Neural cell (in vitro differentiated cells): ENCODE results near the gene CDC20. TPM values are rescaled to one million over a fixed set of nuclear protein-coding genes. Genes with fewer than 3 reads are reported as not detected.

ENCODE experiments used
- H2AFZ ChIP-seq: fragments of 200-600, 300-800 bp; sonication (generic), shearing (Covaris generic); 2 replicates; pipeline ENCODE4 v1.6.0; 2014; ENCODE audit warnings: low read depth, mild to moderate bottlenecking, antibody characterized with exemption, low read length, moderate library complexity
- H3F3A ChIP-seq: fragments of 200-600 bp; shearing (Covaris generic); 2 replicates; pipeline ENCODE4 v1.6.1; 2016; ENCODE audit warnings: mild to moderate bottlenecking, moderate library complexity, mixed read lengths, antibody characterized with exemption, low read length; ENCODE audit not compliant: insufficient read depth, poor library complexity, severe bottlenecking
- H3K27ac ChIP-seq: fragments of 200-600, 300-800 bp; sonication (generic), shearing (Covaris generic); 2 replicates; pipeline ENCODE4 v1.5.1; 2014; ENCODE audit warnings: mild to moderate bottlenecking, low read length, moderate library complexity
- H3K27me3 ChIP-seq: fragments of 300-800, 200-600 bp; sonication (generic), shearing (Covaris generic); 2 replicates; pipeline ENCODE4 v1.6.0; 2014; ENCODE audit warnings: mild to moderate bottlenecking, low read depth, low read length, moderate library complexity; ENCODE audit not compliant: insufficient read depth
- H3K36me3 ChIP-seq: fragments of 300-800, 200-600 bp; sonication (generic), shearing (Covaris generic); 2 replicates; pipeline ENCODE4 v1.5.1; 2014; ENCODE audit warnings: mild to moderate bottlenecking, antibody characterized with exemption, low read length, moderate library complexity; ENCODE audit not compliant: insufficient read depth
- H3K4me2 ChIP-seq: fragments of 300-800, 200-600 bp; sonication (generic), shearing (Covaris generic); 2 replicates; pipeline ENCODE4 v1.6.0; 2014; ENCODE audit warnings: mild to moderate bottlenecking, low read length
- H3K4me3 ChIP-seq: fragments of 300-800, 200-600 bp; sonication (generic), shearing (Covaris generic); 2 replicates; pipeline ENCODE4 v1.5.1; 2014; ENCODE audit warnings: mild to moderate bottlenecking, low read length, moderate library complexity
- H3K79me2 ChIP-seq: fragments of 200-600 bp; shearing (Covaris generic); replicated peaks from 2 replicates; pipeline ENCODE4 v1.6.0; 2014; ENCODE audit warnings: mild to moderate bottlenecking, low read length, moderate library complexity; ENCODE audit not compliant: insufficient read depth
- H3K9ac ChIP-seq: fragments of 300-800, 200-600 bp; sonication (generic), shearing (Covaris generic); 2 replicates; pipeline ENCODE4 v1.6.1; 2016; ENCODE audit warnings: mild to moderate bottlenecking, low read length, mixed read lengths
- H3K9me2 ChIP-seq: fragments of 200-600 bp; shearing (Covaris generic); 2 replicates; pipeline ENCODE4 v1.6.1; 2016; ENCODE audit warnings: mild to moderate bottlenecking, low read length, mixed read lengths; ENCODE audit not compliant: insufficient read depth
- H3K9me3 ChIP-seq: fragments of 200-600, 300-800 bp; sonication (generic), shearing (Covaris generic); 2 replicates; pipeline ENCODE4 v1.6.1; 2016; ENCODE audit warnings: mild to moderate bottlenecking, mixed run types, low read length, moderate library complexity, mixed read lengths
- H4K20me1 ChIP-seq: fragments of 200-600 bp; shearing (Covaris generic); 2 replicates; pipeline ENCODE4 v1.6.1; 2016; ENCODE audit warnings: mild to moderate bottlenecking, mixed run types; ENCODE audit not compliant: insufficient read depth
- EP300 ChIP-seq: fragments of 450-650 bp; conservative IDR thresholded peaks from 2 replicates; pipeline ENCODE4 v1.6.1; 2014; ENCODE audit warnings: antibody characterized with exemption, mild to moderate bottlenecking, moderate library complexity; ENCODE audit not compliant: poor library complexity, severe bottlenecking
- EZH2 ChIP-seq: fragments of 200-600, 300-800 bp; shearing (Covaris generic), sonication (generic); IDR thresholded peaks from 2 replicates; pipeline ENCODE4 v1.6.1; 2014; ENCODE audit warnings: antibody characterized with exemption, low read length, borderline replicate concordance, mild to moderate bottlenecking; ENCODE audit not compliant: insufficient read depth, poor library complexity, severe bottlenecking
- MXI1 ChIP-seq: fragments of 450-650 bp; conservative IDR thresholded peaks from 2 replicates; pipeline ENCODE4 v1.6.1; 2014; ENCODE audit warnings: antibody characterized with exemption, mild to moderate bottlenecking; ENCODE audit not compliant: poor library complexity, severe bottlenecking
- POLR2AphosphoS5 ChIP-seq: IDR thresholded peaks from 2 replicates; pipeline ENCODE4 v1.6.1; 2012
- RAD21 ChIP-seq: fragments of 450-650 bp; conservative IDR thresholded peaks from 2 replicates; pipeline ENCODE4 v1.6.1; 2014; ENCODE audit warnings: antibody characterized with exemption, mild to moderate bottlenecking, moderate library complexity
- SMC3 ChIP-seq: fragments of 450-650 bp; conservative IDR thresholded peaks from 2 replicates; pipeline ENCODE4 v1.6.1; 2014; ENCODE audit warnings: antibody characterized with exemption, mild to moderate bottlenecking, moderate library complexity; ENCODE audit not compliant: poor library complexity
- TAF1 ChIP-seq: IDR thresholded peaks from 2 replicates; pipeline ENCODE4 v1.6.1; 2012; ENCODE audit warnings: low read depth
- polyA plus RNA-seq: library from polyadenylated mRNA; depleted of rRNA; stranded (reverse); fragments of >200 nt; gene quantifications from 2 replicates; pipeline ENCODE4 v1.2.3, GENCODE V29; 2014
- TF ChIP-seq, protein P1 (sequence below): IDR thresholded peaks from 2 replicates; pipeline ENCODE4 v1.6.1; 2012; ENCODE audit warnings: borderline replicate concordance
- TF ChIP-seq, protein P2 (sequence below): fragments of 450-650 bp; IDR thresholded peaks from 2 replicates; pipeline ENCODE4 v1.5.1; 2014; ENCODE audit warnings: antibody characterized with exemption, mild to moderate bottlenecking, moderate library complexity; ENCODE audit not compliant: poor library complexity, severe bottlenecking

The CDC20 gene
- polyA plus RNA-seq, 1 donor from 2014 or later: 2.8 TPM

DNA sequence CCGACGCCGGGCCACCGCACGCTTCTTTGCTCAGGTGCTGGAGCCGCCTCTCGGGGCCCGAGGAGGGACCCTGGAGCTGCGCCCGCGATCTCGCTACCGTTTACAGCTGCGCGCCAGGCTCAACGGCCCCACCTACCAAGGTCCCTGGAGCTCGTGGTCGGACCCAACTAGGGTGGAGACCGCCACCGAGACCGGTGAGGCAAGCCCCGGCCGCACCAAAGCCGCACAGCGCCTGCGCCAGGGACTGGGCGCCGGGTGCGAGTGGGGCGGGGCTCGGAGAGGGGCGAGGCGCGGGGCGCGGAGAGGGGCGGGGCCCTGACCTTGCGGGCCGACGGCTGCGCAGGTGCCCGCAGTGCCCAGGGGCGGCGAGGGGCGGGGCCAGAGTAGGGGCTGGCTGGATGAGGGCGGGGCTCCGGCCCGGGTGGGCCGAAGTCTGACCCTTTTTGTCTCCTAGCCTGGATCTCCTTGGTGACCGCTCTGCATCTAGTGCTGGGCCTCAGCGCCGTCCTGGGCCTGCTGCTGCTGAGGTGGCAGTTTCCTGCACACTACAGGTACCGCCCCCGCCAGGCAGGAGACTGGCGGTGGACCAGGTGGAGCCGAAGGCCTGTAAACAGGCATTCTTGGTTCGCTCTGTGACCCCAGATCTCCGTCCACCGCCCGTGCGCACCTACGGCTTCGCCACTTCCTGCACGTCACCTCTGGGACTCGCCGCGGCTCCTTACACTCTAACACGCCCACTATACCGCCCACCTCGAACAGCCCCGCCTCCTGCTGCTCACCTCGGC is 9.8 kb upstream of the CDC20 start:
- Histone ChIP-seq H3K4me3 (peak overlapping the region; percentile 55), H3K4me2 (no peak overlapping the region), H3F3A (no peaks in the 10 kb centered on the region), H3K9ac (peak overlapping the region; percentile 20), H3K9me3 (no peaks in the 10 kb centered on the region), H3K27me3 (peaks cover 11% of the 10 kb centered on the region), H3K27ac (no peak overlapping the region), H2AFZ (peak overlapping the region; percentile 27), H3K36me3 (no peaks in the 10 kb centered on the region), H4K20me1 (no peaks in the 10 kb centered on the region), H3K9me2 (no peaks in the 10 kb centered on the region), H3K79me2 (no peaks in the 10 kb centered on the region)
- TF ChIP-seq TAF1: no peak
- TF ChIP-seq, protein P1, sequence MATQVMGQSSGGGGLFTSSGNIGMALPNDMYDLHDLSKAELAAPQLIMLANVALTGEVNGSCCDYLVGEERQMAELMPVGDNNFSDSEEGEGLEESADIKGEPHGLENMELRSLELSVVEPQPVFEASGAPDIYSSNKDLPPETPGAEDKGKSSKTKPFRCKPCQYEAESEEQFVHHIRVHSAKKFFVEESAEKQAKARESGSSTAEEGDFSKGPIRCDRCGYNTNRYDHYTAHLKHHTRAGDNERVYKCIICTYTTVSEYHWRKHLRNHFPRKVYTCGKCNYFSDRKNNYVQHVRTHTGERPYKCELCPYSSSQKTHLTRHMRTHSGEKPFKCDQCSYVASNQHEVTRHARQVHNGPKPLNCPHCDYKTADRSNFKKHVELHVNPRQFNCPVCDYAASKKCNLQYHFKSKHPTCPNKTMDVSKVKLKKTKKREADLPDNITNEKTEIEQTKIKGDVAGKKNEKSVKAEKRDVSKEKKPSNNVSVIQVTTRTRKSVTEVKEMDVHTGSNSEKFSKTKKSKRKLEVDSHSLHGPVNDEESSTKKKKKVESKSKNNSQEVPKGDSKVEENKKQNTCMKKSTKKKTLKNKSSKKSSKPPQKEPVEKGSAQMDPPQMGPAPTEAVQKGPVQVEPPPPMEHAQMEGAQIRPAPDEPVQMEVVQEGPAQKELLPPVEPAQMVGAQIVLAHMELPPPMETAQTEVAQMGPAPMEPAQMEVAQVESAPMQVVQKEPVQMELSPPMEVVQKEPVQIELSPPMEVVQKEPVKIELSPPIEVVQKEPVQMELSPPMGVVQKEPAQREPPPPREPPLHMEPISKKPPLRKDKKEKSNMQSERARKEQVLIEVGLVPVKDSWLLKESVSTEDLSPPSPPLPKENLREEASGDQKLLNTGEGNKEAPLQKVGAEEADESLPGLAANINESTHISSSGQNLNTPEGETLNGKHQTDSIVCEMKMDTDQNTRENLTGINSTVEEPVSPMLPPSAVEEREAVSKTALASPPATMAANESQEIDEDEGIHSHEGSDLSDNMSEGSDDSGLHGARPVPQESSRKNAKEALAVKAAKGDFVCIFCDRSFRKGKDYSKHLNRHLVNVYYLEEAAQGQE: no peak
- no peak for TF ChIP-seq MXI1
- no peak for TF ChIP-seq RAD21
- TF ChIP-seq EP300: no peak
- no peak for TF ChIP-seq EZH2
- TF ChIP-seq, protein P2, sequence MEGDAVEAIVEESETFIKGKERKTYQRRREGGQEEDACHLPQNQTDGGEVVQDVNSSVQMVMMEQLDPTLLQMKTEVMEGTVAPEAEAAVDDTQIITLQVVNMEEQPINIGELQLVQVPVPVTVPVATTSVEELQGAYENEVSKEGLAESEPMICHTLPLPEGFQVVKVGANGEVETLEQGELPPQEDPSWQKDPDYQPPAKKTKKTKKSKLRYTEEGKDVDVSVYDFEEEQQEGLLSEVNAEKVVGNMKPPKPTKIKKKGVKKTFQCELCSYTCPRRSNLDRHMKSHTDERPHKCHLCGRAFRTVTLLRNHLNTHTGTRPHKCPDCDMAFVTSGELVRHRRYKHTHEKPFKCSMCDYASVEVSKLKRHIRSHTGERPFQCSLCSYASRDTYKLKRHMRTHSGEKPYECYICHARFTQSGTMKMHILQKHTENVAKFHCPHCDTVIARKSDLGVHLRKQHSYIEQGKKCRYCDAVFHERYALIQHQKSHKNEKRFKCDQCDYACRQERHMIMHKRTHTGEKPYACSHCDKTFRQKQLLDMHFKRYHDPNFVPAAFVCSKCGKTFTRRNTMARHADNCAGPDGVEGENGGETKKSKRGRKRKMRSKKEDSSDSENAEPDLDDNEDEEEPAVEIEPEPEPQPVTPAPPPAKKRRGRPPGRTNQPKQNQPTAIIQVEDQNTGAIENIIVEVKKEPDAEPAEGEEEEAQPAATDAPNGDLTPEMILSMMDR: no peak
- TF ChIP-seq POLR2AphosphoS5: no peak
- TF ChIP-seq SMC3: no peak

DNA sequence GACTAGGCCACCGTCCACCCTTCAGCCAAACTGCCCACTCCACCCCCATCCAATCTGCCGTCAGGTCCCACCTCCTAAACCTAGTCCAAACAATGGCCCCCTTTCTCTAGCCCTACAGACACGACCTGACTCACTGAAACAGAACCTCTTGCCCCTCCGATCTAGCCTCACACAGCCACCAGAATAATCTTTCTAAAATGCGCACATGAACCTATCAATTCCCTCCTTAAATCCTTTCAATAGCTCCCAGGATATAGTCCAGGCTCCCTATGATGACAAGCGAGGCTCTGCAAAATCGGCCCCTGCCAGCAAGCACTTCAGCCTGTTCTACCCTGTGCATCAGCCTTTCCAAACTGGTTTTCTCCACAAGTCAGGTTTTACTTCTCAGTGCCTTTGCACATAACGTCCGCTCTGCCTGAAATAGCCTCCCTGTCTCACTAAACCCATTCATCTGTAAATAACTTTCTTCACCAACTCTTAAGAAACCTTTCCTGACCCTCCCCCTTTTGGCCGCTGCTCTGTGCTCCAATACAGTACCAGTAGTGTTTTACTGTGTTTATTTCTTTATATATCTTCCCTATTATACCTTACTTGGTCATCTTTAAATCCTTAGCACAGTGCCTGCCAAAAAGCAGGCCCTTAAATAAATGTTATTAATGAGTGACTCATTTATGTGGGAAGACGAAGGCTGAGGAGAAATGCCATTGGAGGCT is 9.0 kb upstream of the CDC20 start:
- no peak overlapping the region for H3K4me2 ChIP-seq
- H4K20me1 ChIP-seq: no peaks in the 10 kb centered on the region

More for the DNA sequence above, 9.0 kb upstream of the CDC20 start:
- H3K27ac ChIP-seq: no peak overlapping the region
- no peaks in the 10 kb centered on the region for H3K9me3 ChIP-seq
- no peak for TF ChIP-seq MXI1
- H3F3A ChIP-seq: no peaks in the 10 kb centered on the region
- H2AFZ ChIP-seq: no peak overlapping the region
- H3K79me2 ChIP-seq: no peaks in the 10 kb centered on the region
- peaks cover 11% of the 10 kb centered on the region for H3K27me3 ChIP-seq
- no peaks in the 10 kb centered on the region for H3K36me3 ChIP-seq
- no peaks in the 10 kb centered on the region for H3K9me2 ChIP-seq
- peak overlapping the region; percentile 20 for H3K9ac ChIP-seq
- peak overlapping the region; percentile 55 for H3K4me3 ChIP-seq
